A673 (cell line): ENCODE results near the gene MYO18A. TPM values are rescaled to one million over a fixed set of nuclear protein-coding genes. Genes with fewer than 3 reads are reported as not detected.
A peak's percentile ranks its signal among the peaks of the same experiment; 100 is the strongest.

ENCODE experiments used
- BruUV-seq: library from RNA; stranded (reverse); fragments of 400-500 nt; replicated peaks from 2 replicates; lab custom pipeline; 2021; lab: Mats Ljungman, UMichigan
- CTCF ChIA-PET: fragments of 300-600 bp; sonication (Branson Sonifier 250); formaldehyde crosslinking; loops from one replicate; lab custom pipeline; 2022; ENCODE audit warnings: antibody characterized with exemption; lab: Charles Lee
- POLR2A ChIA-PET: fragments of 300-600 bp; sonication (Branson Sonifier 250); formaldehyde crosslinking; loops from one replicate; lab custom pipeline; 2022; ENCODE audit warnings: antibody characterized with exemption; ENCODE audit not compliant: low non-redundant PET; lab: Charles Lee
- DNase-seq: peaks from one replicate; pipeline ENCODE4 v3.0.0-alpha.2; 2015; ENCODE audit warnings: low spot score
- H3K27ac ChIP-seq: fragments of 200-600 bp; sonication (generic); 2 replicates; pipeline ENCODE4 v1.5.1; 2016; ENCODE audit warnings: mixed run types, low read depth, mild to moderate bottlenecking, mixed read lengths, antibody characterized with exemption, low read length; ENCODE audit not compliant: poor library complexity, severe bottlenecking
- H3K27me3 ChIP-seq: fragments of 200-600 bp; sonication (generic); replicated peaks from 2 replicates; pipeline ENCODE4 v1.6.1; 2017; ENCODE audit warnings: mixed run types, low read depth, mild to moderate bottlenecking, mixed read lengths, antibody characterized with exemption, low read length; ENCODE audit not compliant: insufficient read depth, poor library complexity
- H3K36me3 ChIP-seq: fragments of 200-600 bp; sonication (generic); 2 replicates; pipeline ENCODE4 v1.6.1; 2016; ENCODE audit warnings: mixed run types, mild to moderate bottlenecking, mixed read lengths, antibody characterized with exemption, low read length; ENCODE audit not compliant: insufficient read depth, poor library complexity, severe bottlenecking
- H3K4me1 ChIP-seq: fragments of 200-600 bp; sonication (generic); 2 replicates; pipeline ENCODE4 v1.6.1; 2017; ENCODE audit warnings: mixed run types, mild to moderate bottlenecking, mixed read lengths, antibody characterized with exemption, low read length; ENCODE audit not compliant: insufficient read depth, poor library complexity, severe bottlenecking
- H3K4me3 ChIP-seq: fragments of 200-600 bp; sonication (generic); 2 replicates; pipeline ENCODE4 v1.5.1; 2016; ENCODE audit warnings: low read depth, mixed run types, mild to moderate bottlenecking, mixed read lengths, low read length; ENCODE audit not compliant: poor library complexity, severe bottlenecking
- H3K9me3 ChIP-seq: fragments of 200-600 bp; sonication (generic); 2 replicates; pipeline ENCODE4 v1.6.1; 2016; ENCODE audit warnings: mixed run types, low read depth, mild to moderate bottlenecking, mixed read lengths, antibody characterized with exemption, low read length; ENCODE audit not compliant: poor library complexity, severe bottlenecking
- EZH2 ChIP-seq: fragments of 200-600 bp; sonication (generic); IDR thresholded peaks from 2 replicates; pipeline ENCODE4 v1.6.1; 2017; ENCODE audit warnings: borderline replicate concordance, low read depth, mild to moderate bottlenecking, mixed read lengths, antibody characterized with exemption, low read length; ENCODE audit not compliant: poor library complexity, severe bottlenecking
- intact Hi-C: fragments of 100-400 bp; cut with micrococcal nuclease; formaldehyde crosslinking; loops from one replicate; pipeline ENCODE4 v1.10.0; 2022; ENCODE audit not compliant: unreplicated experiment
- total RNA-seq: library from RNA; stranded (reverse); gene quantifications from 2 replicates; pipeline ENCODE4 v1.2.3, GENCODE V29; 2021
- TF ChIP-seq, protein P1 (sequence below): fragments of 300-800, 200-600 bp; sonication (generic); conservative IDR thresholded peaks from 2 replicates; pipeline ENCODE4 v1.5.1; 2017; ENCODE audit warnings: low read depth, mild to moderate bottlenecking, antibody characterized with exemption, low read length, moderate library complexity, mixed read lengths

The MYO18A gene
- total RNA-seq, 1 experiment from 2014 or later: 26.6 TPM

DNA sequence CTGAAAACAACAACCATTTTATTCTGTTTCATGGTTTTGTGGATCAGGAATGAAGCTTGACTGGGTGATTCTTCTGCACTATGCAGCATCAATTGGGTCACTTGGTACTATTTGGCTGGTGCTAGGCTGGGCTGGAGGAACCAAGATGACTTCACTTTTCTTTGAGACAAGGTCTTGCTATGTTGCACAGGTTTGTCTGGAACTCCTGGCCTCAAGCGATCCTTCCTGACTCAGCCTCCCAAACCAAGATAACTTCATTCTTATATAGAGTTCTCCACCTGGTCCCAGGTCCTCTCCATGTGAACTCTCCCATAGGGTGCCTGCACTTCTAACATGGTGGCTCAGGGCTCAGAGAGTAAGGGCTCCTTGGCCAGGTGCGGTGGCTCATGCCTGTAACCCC, 139.1 kb downstream of the MYO18A start:
- POLR2A ChIA-PET: no interaction called here
- no peaks in the 10 kb centered on the region for H3K27me3 ChIP-seq
- no peaks in the 10 kb centered on the region for H3K36me3 ChIP-seq
- intact Hi-C loops: loop anchor here (5.0 kb wide), 2 partner anchors 59 to 71 kb away; no protein-coding TSS in a partner anchor
- TF ChIP-seq, protein P1, sequence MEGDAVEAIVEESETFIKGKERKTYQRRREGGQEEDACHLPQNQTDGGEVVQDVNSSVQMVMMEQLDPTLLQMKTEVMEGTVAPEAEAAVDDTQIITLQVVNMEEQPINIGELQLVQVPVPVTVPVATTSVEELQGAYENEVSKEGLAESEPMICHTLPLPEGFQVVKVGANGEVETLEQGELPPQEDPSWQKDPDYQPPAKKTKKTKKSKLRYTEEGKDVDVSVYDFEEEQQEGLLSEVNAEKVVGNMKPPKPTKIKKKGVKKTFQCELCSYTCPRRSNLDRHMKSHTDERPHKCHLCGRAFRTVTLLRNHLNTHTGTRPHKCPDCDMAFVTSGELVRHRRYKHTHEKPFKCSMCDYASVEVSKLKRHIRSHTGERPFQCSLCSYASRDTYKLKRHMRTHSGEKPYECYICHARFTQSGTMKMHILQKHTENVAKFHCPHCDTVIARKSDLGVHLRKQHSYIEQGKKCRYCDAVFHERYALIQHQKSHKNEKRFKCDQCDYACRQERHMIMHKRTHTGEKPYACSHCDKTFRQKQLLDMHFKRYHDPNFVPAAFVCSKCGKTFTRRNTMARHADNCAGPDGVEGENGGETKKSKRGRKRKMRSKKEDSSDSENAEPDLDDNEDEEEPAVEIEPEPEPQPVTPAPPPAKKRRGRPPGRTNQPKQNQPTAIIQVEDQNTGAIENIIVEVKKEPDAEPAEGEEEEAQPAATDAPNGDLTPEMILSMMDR: no peak
- no peak for TF ChIP-seq EZH2
- no peak overlapping the region for H3K4me3 ChIP-seq
- BruUV-seq: no TSS peak
- H3K9me3 ChIP-seq: no peaks in the 10 kb centered on the region
- DNase-seq: no peak
- peak overlapping the region; percentile 52 for H3K27ac ChIP-seq
- CTCF ChIA-PET: interaction anchor here (0.6 kb wide), 1 partner anchor 9 kb away, joined by 3 read pairs; no protein-coding TSS in a partner anchor
- peaks cover 66% of the 10 kb centered on the region for H3K4me1 ChIP-seq

DNA sequence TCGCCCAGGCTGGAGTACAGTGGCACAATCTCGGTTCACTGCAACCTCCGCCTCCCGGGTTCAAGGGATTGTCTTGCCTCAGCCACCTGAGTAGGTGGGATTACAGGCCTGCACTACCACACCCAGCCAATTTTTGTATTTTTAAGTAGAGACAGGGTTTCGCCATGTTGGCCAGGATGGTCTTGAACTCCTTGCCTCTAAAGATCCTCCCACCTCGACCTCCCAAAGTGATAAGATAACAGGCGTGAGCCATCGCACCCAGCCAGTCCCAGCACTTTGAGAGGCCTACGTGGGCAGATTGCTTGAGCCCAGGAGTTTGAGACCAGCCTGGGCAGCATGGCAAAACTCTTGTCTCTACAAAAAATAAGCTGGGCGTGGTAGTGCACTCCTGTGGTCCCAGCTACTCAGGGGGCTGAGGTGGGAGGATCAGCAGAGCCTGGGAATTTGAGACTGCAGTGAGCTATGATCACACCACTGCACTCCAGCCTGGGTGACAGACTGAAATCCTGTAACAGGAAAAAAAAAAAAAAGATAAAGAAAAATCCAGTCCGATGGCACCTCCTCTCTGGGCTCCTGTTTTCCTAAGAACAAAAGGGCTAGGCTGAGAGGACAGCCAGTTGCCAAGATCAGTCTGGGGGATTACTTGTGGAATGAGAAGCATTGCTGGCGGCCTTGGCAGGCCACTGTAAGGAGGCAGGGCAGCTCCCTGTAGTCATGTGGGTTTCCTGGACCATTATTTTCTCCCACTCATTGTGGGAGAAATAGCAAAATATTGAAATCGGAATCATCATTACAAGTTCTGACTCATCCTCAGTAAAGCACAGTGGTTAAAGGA, 140.2 kb downstream of the MYO18A start:
- peak; percentile 81 for DNase-seq
- no peaks in the 10 kb centered on the region for H3K36me3 ChIP-seq
- no TSS peak for BruUV-seq
- intact Hi-C loops: loop anchor here (5.0 kb wide), 2 partner anchors 58 to 72 kb away; no protein-coding TSS in a partner anchor
- ChIA-PET POLR2A (no interaction called here), CTCF (interaction anchor here (0.7 to 1.1 kb wide), 3 partner anchors 74 to 177 kb away, joined by 5 to 7 read pairs (median 6); no protein-coding TSS in a partner anchor)
- H3K9me3 ChIP-seq: peaks cover 2% of the 10 kb centered on the region
- no peak overlapping the region for H3K4me3 ChIP-seq
- no peaks in the 10 kb centered on the region for H3K27me3 ChIP-seq
- H3K4me1 ChIP-seq: peaks cover 66% of the 10 kb centered on the region
- TF ChIP-seq EZH2: no peak
- TF ChIP-seq, protein P1: no peak
- H3K27ac ChIP-seq: peak overlapping the region; percentile 52

DNA sequence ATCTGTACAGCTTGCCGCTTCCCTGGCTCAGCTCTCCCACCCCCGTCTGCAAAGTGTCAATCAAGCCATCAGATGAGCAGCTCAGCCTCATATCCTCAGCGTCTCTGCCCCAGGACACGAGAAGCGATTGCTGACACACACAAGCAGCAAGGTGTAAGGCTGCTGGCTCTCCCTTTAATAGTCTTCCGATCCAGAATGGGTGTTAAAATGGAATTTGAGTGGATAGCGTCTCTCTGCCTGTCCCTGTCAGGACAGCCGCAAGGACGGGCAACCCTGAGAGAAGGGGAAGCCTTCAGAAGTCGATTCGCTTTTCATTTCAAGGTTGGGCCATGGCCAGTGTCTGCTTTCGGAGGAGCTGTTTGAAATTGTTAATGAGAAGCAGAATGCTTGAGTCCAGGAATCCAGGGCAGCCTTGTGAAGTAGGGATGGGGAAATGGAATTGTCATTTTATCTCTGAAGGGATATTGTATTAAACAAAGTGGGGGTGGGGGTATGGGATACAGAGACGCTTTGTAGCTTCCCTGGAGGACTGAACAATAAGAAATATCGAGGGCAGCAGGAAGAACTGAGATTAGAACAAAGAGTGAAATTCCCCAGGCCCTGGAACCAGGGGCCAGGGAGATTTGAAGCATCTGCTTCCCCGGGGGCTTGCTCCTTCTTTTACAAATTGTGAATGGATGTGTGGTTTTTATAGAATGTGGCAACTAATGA, 142.0 kb downstream of the MYO18A start:
- peak overlapping the region; percentile 65 for H3K27ac ChIP-seq
- peaks cover 51% of the 10 kb centered on the region for H3K4me1 ChIP-seq
- intact Hi-C loops: no loop called here
- ChIA-PET CTCF (interaction anchor here (0.6 to 0.7 kb wide), 2 partner anchors 111 to 184 kb away, joined by 4 to 6 read pairs; no protein-coding TSS in a partner anchor), POLR2A (no interaction called here)
- H3K9me3 ChIP-seq: peaks cover 9% of the 10 kb centered on the region
- BruUV-seq: no TSS peak
- H3K27me3 ChIP-seq: no peaks in the 10 kb centered on the region
- H3K4me3 ChIP-seq: no peak overlapping the region
- H3K36me3 ChIP-seq: no peaks in the 10 kb centered on the region
- peak; percentile 74 for DNase-seq
- TF ChIP-seq, protein P1: no peak
- TF ChIP-seq EZH2: no peak
